Kidney glomerular epithelial cell (primary cell): ENCODE data around the gene LSP1.

Experiments
- DNase-seq: peaks from one replicate; lab custom pipeline; 2025; lab: John Stamatoyannopoulos, UW

Gene LSP1

DNA sequence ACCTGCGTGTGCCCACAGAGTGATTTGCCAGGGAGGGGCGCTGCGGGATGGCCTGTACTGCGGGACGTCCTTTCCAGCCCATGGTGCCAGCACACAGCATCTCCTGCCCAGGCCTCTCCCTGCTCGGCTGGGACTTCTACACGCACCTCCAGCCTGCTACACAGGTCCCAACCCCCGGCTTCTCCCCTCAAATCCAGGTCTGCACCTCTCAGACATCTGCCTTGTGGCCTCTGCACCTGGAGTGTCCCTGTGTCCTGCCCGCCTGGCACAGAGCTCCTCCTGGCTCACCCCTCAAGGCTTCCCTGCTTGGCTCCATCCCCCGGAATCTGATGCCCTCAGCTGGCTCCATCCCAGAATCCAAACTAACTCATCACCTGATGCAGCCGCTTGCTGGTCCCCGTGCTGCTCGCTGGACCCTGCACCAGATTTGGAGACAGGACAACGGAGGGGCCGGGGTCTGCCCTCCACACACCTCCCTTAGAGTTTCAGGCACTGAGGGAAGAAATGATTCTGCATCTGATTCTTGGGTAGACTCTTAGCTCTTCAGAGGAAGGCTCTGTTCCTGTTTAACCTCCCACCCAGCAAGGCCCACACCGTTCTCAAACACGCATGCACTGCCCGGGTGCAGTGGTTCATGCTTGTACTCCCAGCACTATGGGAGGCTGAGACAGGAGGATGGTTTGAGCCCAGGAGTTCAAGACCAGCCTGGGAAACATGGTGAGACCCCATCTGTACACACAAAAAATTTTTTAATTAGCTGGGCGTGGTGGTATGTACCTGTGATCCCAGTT is 4.0 kb upstream of the LSP1 start:
- no peak for DNase-seq

DNA sequence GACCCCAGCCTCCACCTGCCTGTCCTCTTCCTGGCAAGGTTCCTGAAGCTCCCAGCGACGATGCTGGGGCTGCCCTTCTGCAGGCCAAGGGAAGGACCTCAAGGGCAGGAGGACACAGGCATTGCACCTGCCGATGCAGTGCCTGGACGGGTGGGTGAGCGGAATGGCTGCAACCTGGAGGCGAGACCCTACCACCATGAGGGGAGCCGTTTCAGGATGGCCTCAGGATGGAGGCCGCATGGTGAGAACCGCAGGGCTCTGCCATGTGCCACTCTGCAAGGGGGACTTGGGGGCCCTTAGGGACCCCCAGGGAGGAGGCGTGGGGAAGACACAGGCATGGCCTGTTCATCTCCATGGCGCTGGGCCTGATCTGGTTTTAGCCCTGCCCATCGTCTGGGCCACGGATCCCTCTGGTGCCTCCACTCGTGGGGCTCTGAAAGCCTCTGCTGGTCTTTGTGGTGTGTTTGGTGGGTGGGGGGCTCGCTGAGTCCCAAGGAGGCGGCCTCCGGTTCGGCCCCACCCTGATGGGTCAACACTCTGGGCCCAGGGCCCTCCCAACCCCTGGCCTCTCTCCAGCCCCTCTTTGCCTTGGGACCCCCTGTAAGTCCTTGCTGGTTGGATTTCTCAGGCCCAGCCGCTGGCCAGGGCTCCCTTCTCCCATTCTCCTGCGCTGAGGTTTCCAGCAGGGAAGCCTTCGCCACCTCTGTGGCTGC is 1.3 kb upstream of the LSP1 start:
- DNase-seq: no peak

DNA sequence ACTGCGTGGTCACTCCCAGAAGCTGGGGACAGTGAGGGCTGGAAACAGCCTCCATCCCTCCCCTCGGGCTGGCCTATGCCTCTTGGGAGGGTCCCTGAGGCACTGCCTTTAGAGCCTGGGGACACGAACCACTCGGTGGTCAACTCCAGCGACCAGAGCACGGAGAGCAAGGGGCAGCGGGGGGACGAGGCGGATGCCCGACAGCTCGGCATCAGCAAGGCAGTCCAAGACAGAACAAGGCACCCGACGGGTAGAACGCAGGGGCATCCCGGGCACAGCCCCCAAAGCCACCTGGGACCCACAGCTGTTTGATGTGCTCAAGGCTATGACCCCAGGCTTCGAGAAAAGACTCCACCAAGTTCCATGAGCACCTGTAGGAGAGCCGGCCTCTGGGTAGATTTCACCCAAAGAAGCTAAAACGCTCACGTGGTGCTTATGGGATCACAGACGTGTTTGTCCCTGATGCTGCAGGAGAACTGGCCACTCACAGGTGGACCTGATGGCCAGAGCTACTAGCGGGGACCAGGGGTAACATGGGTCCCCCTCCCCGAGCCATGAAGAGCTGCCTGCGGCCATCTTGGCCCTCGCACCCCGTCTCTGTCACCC is 510 bp upstream of the LSP1 start:
- DNase-seq: no peak

DNA sequence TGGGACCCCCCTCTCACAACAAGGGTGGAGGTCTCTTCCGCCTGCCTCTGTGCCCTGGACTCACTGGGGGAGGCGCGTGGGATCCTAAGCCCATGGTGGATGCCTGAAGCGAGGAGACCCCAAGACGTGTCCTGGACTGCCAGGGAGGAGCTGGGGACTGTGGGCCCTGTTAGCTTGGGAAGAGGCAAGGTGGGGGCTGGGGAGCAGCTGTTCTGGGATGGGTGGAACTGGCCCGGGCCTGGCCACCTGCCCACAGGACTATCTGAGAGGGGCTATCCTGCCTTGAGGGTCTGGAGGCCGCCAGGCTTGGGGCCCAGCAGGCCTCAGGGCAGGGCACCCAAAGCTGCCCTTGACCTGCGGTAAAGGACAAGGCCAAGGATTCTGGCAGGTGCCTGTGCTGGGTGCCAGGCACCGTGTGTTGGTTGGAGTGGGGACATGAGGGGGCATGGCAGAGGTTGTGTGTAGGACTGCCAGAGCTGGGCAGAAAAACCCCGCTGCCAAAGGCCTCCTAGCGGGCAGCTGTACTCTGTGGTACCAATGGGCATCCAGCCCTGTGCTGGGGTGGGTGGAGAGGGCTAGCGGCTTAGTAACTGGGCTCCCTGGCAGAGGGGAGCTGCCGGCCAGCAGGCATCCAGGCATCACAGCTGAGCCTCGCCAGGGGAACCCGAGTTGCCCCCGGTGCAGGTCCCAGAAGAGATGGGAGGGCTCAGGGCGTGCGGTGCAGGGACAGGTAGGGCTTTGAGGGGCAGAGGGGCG is 670 bp downstream of the LSP1 start:
- DNase-seq: no peak

GRCh38 chr11:1854132-1854948 is 1.5 kb downstream of the LSP1 start:
- DNase-seq: no peak

- DNase-seq: no peak
These were observed 2.3 kb downstream of the LSP1 start for GRCh38 chr11:1854949-1855885.

DNA sequence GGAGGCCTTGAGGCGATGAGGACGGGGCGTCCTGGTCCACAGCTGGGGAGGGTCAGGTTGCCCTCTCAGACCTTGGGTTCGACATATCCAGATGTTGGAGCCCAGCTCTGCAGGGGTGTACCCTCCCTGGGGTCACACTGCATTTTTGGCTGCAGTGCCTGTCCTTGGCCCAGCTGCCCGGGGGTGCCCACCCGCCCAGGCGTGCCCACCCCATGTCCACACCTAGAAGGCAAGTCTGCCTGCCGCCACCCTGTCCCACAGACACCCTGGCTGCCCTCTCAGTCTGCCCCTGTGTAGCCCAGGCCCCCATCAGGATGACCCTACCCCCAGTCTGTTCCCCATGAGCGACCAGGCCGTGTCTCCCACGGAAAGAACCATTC is 3.0 kb downstream of the LSP1 start:
- DNase-seq: no peak

DNA sequence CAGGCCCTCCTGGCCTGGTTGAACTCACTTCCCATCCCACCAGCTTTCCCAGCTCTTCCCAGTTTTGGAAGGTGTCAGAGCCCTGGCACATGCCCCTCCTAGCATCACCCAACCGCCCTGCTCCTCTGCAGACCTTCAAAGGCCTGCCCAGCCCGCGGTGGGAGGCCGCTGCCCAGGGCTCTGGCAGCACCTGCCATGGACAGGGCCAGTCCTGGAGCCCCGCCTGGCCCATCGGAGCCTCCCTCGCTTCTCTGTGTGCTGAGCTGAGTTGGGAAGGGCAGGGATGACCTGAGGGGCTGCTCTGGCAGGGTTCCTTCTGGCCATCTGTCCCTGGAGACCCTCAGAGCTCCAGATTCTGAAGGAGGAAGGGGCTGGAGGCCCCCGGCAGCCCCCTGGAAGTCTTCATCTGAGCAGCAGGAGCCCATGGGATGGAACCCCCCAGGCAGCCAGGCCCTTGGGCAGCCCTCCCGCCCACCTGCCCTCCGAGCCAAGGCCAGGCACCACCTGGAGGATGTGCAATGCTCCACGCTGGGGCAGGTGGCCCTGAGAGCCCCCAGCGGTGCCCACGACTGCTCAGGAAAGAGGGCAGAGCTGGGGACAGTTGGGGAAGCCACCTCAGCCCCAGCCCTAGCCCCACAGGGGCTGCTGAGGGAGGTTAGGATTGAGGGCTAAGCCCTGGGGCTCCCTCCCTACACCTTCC is 3.6 kb downstream of the LSP1 start:
- no peak for DNase-seq

DNA sequence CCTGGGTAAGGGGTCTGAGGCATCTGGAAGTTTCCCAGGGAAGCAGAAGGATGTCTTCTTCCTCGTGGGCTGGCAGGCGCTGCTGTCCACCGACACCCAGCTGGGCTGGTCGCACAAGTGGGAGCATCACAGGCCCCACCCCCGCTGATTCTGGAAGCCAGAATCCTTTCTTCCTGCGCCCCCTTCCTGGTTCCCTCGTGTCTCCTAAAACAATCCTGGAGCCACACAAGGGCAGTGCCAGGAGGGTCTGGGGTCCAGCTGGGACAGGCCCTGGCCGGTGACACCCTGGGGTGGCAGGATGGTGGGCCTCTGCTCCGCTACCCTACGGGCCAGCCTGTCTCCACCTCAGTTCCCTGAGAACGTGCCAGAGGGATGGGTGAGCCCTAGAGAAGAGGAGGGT is 4.2 kb downstream of the LSP1 start:
- DNase-seq: no peak

DNA sequence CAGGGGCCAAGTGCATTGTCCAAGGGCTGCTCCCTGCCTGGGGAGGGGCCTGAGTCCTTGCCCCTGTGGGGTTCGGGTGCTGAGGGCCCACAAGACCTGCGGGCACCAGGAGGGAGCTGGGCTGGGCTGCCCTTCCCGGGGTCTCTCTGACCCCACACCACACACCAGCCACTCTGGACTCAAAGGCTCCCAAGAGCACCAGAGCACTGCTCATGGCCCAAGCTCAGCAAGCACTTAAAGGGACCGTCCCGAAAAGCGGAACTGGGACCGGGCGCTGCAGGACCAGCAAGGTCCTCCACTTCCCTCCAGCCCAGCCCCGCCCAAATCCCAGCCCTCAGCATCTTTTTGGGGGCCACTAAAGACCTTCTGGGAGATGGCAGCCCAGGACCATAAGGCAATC is 5.3 kb downstream of the LSP1 start:
- DNase-seq: no peak

DNA sequence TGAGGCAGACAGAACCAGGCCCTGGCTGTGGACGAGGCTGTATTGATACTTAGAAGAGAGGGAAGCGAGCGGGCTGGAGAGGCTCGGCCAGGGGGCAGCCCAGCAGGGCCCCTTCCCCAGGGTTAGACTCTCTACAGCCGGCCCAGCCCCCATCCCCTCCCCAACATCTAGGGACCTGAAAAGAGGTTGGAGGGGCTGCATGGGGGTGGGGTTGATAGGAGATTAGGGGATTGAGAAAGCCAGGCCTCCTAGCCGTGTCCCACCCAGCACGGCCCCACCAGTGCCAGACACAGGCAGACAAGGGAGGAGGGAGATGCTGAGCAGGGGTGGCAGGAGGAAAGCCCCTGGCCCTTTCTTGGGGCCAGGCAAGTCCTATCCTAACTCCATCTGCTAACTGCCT is 5.7 kb downstream of the LSP1 start:
- no peak for DNase-seq

DNA sequence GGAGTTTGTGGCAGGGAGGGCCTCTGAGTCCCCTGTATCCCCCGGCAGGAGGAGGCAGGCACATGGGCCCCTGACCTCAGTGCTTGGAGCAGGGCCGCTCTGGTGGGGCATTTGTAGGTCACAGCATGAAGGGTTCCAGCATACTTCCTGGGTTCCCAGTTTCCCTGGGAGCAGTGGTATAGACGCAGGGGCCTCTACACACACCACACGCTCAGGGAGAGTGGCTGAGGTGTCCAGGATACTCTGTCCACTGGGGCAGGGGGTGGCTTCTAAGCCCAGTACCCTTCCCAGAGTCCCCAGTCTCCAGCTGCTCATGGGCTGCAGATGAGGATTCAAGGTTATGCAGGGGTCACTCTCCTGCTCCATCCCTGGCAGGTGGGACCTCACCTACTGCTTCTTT is 6.1 kb downstream of the LSP1 start:
- DNase-seq: no peak

DNA sequence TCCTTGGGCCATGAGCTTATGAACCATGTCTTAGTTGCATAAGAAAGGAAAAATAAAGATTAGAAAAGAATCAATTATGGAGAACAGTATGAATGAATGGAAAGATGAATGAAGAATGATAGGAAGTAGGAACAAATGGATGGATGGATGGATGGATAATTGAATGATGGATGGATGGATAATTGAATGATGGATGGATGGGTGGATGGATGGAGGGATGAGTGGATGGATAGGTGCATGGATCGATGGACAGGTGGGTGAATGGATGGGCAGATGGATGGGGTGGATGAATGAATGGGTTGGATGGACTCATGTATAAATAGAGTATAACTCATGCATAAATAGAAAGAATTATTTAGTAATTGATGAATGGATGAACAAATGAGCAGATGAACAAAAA is 7.2 kb downstream of the LSP1 start:
- no peak for DNase-seq

DNA sequence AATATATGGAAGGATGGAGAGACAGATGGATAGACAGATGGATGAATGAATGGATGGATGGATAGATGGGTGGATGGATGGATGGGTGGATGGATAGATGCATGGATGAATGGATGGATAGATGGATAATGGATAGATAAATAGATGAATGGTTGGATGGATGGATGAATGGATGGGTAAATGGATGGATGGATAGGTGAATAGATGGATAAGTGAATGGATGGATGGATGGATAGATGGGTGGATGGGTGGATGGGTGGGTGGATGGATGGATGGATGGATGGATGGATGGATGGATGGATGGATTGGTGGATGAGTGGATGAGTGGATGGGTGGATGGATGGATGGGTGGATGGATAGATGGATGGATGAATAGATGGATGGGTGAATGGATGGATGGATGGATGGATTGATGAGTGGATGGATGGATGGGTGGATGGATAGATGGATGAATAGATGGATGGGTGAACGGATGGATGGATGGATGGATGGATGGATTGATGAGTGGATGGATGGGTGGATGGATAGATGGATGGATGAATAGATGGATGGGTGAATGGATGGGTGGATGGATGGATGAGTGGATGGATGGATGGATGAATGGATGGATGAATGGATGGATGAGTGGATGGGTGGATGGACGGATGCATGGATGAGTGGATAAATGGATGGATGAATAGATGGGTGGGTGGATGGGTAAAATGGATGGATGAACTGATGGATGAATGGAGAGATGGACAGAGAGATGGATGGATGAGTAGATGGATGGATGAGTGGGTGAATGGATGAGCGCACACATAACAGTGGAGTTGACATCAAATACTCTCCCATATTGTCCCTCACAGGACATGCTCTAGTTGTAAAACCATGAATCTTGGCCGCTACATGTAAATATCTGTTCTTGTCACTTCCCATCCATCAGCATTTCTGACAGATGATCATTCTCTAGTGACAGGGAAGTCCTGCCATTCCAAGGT is 8.8 kb downstream of the LSP1 start:
- no peak for DNase-seq

DNA sequence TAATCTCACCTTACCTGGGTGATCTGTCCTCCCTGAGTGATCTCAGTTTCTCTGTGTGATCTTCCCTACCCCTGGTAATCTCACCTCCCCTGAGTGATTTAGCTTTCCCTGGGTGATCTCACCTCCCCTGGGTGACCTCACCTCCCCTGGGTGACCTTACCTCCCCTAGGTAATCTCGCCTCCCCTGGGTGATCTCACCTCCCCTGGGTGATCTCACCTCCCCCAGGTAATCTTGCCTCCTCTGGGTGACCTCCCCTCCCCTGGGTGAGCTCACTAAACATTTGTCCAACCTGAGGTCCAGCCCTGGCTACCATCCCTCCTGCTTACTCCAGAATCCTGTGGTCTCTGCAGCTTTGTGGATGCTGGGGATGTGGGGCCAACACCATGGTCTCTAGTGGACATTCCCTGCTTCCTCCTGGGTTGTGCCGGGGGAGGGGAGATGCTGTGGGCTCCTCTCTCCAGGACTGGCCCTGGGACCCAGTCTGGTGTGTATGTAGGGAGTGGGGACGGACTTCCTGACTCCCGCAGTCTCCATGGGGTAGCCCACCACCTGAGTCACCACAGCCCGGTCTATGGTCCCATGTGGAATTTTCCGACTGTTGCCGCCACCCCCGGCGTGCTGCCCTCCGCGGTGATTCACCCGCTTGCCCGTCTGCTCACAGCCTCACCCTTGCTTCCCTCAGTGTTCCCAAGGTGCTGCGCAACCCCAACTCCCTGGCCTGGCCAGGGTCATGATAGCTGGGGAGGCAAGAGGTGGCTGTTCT is 9.9 kb downstream of the LSP1 start:
- no peak for DNase-seq

- peak; percentile 78 for DNase-seq
These were observed 10.7 kb downstream of the LSP1 start for GRCh38 chr11:1863352-1864216.

DNA sequence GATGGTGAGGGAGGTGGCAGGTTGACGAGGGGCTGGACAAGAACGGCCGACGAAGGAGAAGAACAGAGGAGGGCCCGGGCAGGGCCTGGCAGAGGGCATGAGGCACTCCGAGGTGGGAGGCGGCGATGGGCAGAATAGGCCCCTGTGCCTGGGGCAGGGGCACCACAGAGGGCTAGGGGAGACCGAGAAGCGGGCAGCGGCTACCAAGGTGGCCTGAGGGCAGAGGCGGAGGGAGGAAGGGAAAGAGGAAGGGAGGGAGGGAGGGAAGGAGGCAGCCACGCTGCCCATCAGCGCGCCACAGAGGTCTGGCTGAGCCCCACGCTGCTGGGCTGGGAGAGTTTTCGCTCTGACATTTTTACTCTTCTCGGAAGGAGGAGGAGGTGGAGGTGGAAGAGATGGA is 11.3 kb downstream of the LSP1 start:
- no peak for DNase-seq
